Prostate gland (tissue), 2 donors: ENCODE results near the gene IL6R.

Experiments used
- POLR2A ChIP-seq: fragments of 450-650 bp; IDR thresholded peaks from one replicate; pipeline ENCODE4 v1.6.1; 2016; ENCODE audit warnings: antibody characterized with exemption, mild to moderate bottlenecking
- POLR2AphosphoS5 ChIP-seq: sonication (generic); formaldehyde crosslinking; IDR thresholded peaks from one replicate; pipeline ENCODE4 v1.6.1; 2017; ENCODE audit warnings: antibody characterized with exemption
- TF ChIP-seq, protein P1 (sequence below), 4 experiments: fragments of 200-600 bp in 2 of 4; fragments of 450-650 bp in 2 of 4; sonication (generic) in 2 of 4; IDR thresholded peaks; 1 replicate in 3 of 4; 2 replicates in 1 of 4; pipeline ENCODE4 v1.5.1; 2016 to 2019; ENCODE audit warnings: antibody characterized with exemption in 4 of 4, mild to moderate bottlenecking in 2 of 4, moderate library complexity in 2 of 4

- TF ChIP-seq, protein P1, sequence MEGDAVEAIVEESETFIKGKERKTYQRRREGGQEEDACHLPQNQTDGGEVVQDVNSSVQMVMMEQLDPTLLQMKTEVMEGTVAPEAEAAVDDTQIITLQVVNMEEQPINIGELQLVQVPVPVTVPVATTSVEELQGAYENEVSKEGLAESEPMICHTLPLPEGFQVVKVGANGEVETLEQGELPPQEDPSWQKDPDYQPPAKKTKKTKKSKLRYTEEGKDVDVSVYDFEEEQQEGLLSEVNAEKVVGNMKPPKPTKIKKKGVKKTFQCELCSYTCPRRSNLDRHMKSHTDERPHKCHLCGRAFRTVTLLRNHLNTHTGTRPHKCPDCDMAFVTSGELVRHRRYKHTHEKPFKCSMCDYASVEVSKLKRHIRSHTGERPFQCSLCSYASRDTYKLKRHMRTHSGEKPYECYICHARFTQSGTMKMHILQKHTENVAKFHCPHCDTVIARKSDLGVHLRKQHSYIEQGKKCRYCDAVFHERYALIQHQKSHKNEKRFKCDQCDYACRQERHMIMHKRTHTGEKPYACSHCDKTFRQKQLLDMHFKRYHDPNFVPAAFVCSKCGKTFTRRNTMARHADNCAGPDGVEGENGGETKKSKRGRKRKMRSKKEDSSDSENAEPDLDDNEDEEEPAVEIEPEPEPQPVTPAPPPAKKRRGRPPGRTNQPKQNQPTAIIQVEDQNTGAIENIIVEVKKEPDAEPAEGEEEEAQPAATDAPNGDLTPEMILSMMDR (IDR thresholded peaks at IDR 0.05): no peak
- no peak for TF ChIP-seq POLR2AphosphoS5
- TF ChIP-seq POLR2A: no peak
These were observed 63.5 kb downstream of the IL6R start for GRCh38 chr1:154468535-154469250.
